SK-N-SH (cell line): ENCODE data around the gene COL26A1. TPM values are rescaled to one million over a fixed set of nuclear protein-coding genes. Genes with fewer than 3 reads are reported as not detected.

Experiments used
- CTCF ChIA-PET: fragments of 300-600, 350-600 bp; formaldehyde crosslinking; extraction: SDS; loops from one replicate; lab custom pipeline; 2021; lab: Yijun Ruan, JAX
- POLR2A ChIA-PET: fragments of 350-600 bp; sonication (Branson Sonifier 250); formaldehyde crosslinking; extraction: SDS; loops from one replicate; lab custom pipeline; 2020; ENCODE audit warnings: antibody characterized with exemption, inconsistent platforms; lab: Yijun Ruan, JAX
- DNase-seq: peaks from one replicate; pipeline ENCODE4 v3.0.0; 2012
- H2AFZ ChIP-seq: fragments of 200-600 bp; sonication (generic); 2 replicates; pipeline ENCODE4 v1.8.1; 2016; ENCODE audit warnings: antibody characterized with exemption, mild to moderate bottlenecking, low read depth
- H3F3A ChIP-seq: fragments of 200-600 bp; sonication (generic); replicated peaks from 2 replicates; pipeline ENCODE3; 2016; ENCODE audit warnings: antibody characterized with exemption, mild to moderate bottlenecking; ENCODE audit not compliant: insufficient read depth
- H3K27ac ChIP-seq, 2 experiments: fragments of 200-500 bp in 1 of 2; fragments of 200-600 bp in 1 of 2; sonication (Bioruptor generic) in 1 of 2; sonication (generic), shearing (Covaris generic) in 1 of 2; 2 replicates each; pipeline versions ENCODE4 v1.5.1 to v1.6.1; 2014 to 2016; ENCODE audit warnings: low read depth in 2 of 2, inconsistent platforms in 1 of 2, low read length in 1 of 2, mild to moderate bottlenecking in 1 of 2, mixed read lengths in 1 of 2
- H3K27me3 ChIP-seq: fragments of 200-600 bp; sonication (generic), shearing (Covaris generic); 2 replicates; pipeline ENCODE4 v1.6.1; 2016; ENCODE audit warnings: mixed run types; ENCODE audit not compliant: insufficient read depth
- H3K36me3 ChIP-seq, 2 experiments: fragments of 200-500 bp in 1 of 2; fragments of 200-600 bp in 1 of 2; sonication (Bioruptor generic) in 1 of 2; sonication (generic) in 1 of 2; replicated peaks in 1 of 2; 2 replicates each; pipeline versions ENCODE3 to v1.5.1; 2014 to 2016; ENCODE audit warnings: low read length in 1 of 2, mild to moderate bottlenecking in 1 of 2; ENCODE audit not compliant: insufficient read depth in 2 of 2, control insufficient read depth in 1 of 2
- H3K4me1 ChIP-seq, 2 experiments: fragments of 200-500 bp in 1 of 2; fragments of 200-600 bp in 1 of 2; sonication (Bioruptor generic) in 1 of 2; sonication (generic), shearing (Covaris generic) in 1 of 2; 2 replicates each; pipeline versions ENCODE4 v1.5.1 to v1.6.1; 2014 to 2016; ENCODE audit warnings: low read depth in 1 of 2, low read length in 1 of 2, mixed run types in 1 of 2; ENCODE audit not compliant: insufficient read depth in 2 of 2, control insufficient read depth in 1 of 2
- H3K4me2 ChIP-seq: fragments of 200-600 bp; sonication (generic), shearing (Covaris generic); 2 replicates; pipeline ENCODE4 v1.6.1; 2017; ENCODE audit warnings: mixed run types
- H3K4me3 ChIP-seq, 2 experiments: fragments of 200-500 bp in 1 of 2; fragments of 200-600 bp in 1 of 2; sonication (Bioruptor generic) in 1 of 2; sonication (generic), shearing (Covaris generic) in 1 of 2; 2 replicates each; pipeline versions ENCODE4 v1.5.1 to v1.8.1; 2014 to 2016; ENCODE audit warnings: low read depth in 2 of 2, inconsistent platforms in 1 of 2, low read length in 1 of 2, mild to moderate bottlenecking in 1 of 2, mixed read lengths in 1 of 2, moderate library complexity in 1 of 2
- H3K79me2 ChIP-seq: fragments of 200-600 bp; sonication (generic); 2 replicates; pipeline ENCODE4 v1.8.1; 2017; ENCODE audit warnings: mild to moderate bottlenecking; ENCODE audit not compliant: insufficient read depth
- H3K9ac ChIP-seq: fragments of 200-600 bp; sonication (generic); 2 replicates; pipeline ENCODE4 v1.6.1; 2017; ENCODE audit warnings: mixed run types
- H3K9me2 ChIP-seq: fragments of 200-600 bp; sonication (generic); 2 replicates; pipeline ENCODE4 v1.6.1; 2017; ENCODE audit warnings: mixed run types
- H3K9me3 ChIP-seq: fragments of 200-600 bp; sonication (generic); 2 replicates; pipeline ENCODE4 v1.6.1; 2017; ENCODE audit warnings: mixed run types, mild to moderate bottlenecking, moderate library complexity
- H4K20me1 ChIP-seq: fragments of 200-600 bp; sonication (generic); 2 replicates; pipeline ENCODE4 v1.6.1; 2017; ENCODE audit warnings: mild to moderate bottlenecking, mixed run types; ENCODE audit not compliant: insufficient read depth
- EP300 ChIP-seq, 2 experiments: IDR thresholded peaks; 2 replicates each; pipeline versions ENCODE4 v1.4.0 to v1.6.1; 2012; ENCODE audit warnings: borderline replicate concordance in 1 of 2, low read depth in 1 of 2, low read length in 1 of 2
- EZH2phosphoT487 ChIP-seq: fragments of 200-600 bp; sonication (generic); IDR thresholded peaks from 2 replicates; pipeline ENCODE4 v1.6.1; 2017; ENCODE audit warnings: low read depth, mixed run types, mild to moderate bottlenecking, antibody characterized with exemption, moderate library complexity, borderline replicate concordance
- POLR2AphosphoS5 ChIP-seq: IDR thresholded peaks from 2 replicates; pipeline ENCODE4 v1.6.1; 2012; ENCODE audit warnings: low read depth, low read length
- SIN3A ChIP-seq: IDR thresholded peaks from 2 replicates; pipeline ENCODE4 v1.6.1; 2012; ENCODE audit warnings: low read depth, mild to moderate bottlenecking, low read length, moderate library complexity, borderline replicate concordance
- TEAD4 ChIP-seq: IDR thresholded peaks from 2 replicates; pipeline ENCODE4 v1.4.0; 2012; ENCODE audit warnings: mild to moderate bottlenecking, borderline replicate concordance; ENCODE audit not compliant: insufficient read depth
- YY1 ChIP-seq: IDR thresholded peaks from 2 replicates; pipeline ENCODE4 v1.4.0; 2012; ENCODE audit warnings: low read depth, mild to moderate bottlenecking
- WGBS: methylation state at CpG from one replicate; pipeline ENCODE4 v1.1.6; 2017; ENCODE audit warnings: low lambda C conversion rate; 5-methylcytosine and 5-hydroxymethylcytosine counted together
- polyA plus RNA-seq, 3 experiments: library from polyadenylated mRNA; depleted of rRNA; stranded (reverse); fragments of >200 nt; gene quantifications; 2 replicates each; pipeline ENCODE4 v1.2.3, GENCODE V29; 2012
- TF ChIP-seq, protein P1 (sequence below): IDR thresholded peaks from 2 replicates; pipeline ENCODE4 v1.4.0; 2012; ENCODE audit warnings: low read depth, borderline replicate concordance
- TF ChIP-seq, protein P2 (sequence below): IDR thresholded peaks from 2 replicates; pipeline ENCODE4 v1.6.1; 2012; ENCODE audit warnings: mild to moderate bottlenecking, low read depth, low read length, moderate library complexity
- TF ChIP-seq, protein P3 (sequence below): fragments of 150-350 bp; IDR thresholded peaks from 2 replicates; pipeline ENCODE4 v1.6.1; 2017; ENCODE audit warnings: antibody characterized with exemption, low read length, low read depth, borderline replicate concordance

Gene COL26A1
- polyA plus RNA-seq, 1 of the 3 experiments (the other 2 are of a cell fraction) = 0.05 TPM

DNA sequence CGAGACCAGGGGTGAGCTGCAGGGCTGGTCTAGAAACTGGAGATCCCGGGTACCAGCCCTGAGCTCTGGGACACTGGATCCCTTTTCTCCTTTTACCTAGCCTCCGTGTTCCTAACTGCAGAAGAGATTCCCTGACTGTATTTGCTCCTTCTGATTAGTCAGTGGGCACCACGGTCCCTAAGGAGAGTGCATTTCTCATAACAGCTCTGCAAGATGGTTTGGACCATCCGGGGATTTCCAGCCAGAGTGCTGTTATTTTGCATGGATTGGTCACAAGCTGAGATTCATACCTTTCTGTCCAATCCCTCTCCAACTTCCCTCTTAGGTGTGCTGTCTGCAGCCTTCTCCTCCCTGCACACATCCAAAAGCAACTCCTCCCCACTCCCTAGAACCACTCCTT lies 143.9 kb downstream of the COL26A1 start:
- Histone ChIP-seq H3K27ac (no peak overlapping the region), H3K79me2 (no peaks in the 10 kb centered on the region), H3K9ac (no peak overlapping the region), H2AFZ (no peak overlapping the region), H3K9me2 (no peaks in the 10 kb centered on the region), H4K20me1 (no peaks in the 10 kb centered on the region), H3K4me1 (no peaks in the 10 kb centered on the region; a peak in 1 of 4 replicates), H3K36me3 (no peaks in the 10 kb centered on the region), H3K27me3 (peaks cover 28% of the 10 kb centered on the region), H3K9me3 (no peaks in the 10 kb centered on the region), H3K4me3 (no peak overlapping the region), H3F3A (no peaks in the 10 kb centered on the region), H3K4me2 (no peak overlapping the region)
- TF ChIP-seq TEAD4 = no peak
- TF ChIP-seq EZH2phosphoT487 = no peak
- TF ChIP-seq, protein P1, sequence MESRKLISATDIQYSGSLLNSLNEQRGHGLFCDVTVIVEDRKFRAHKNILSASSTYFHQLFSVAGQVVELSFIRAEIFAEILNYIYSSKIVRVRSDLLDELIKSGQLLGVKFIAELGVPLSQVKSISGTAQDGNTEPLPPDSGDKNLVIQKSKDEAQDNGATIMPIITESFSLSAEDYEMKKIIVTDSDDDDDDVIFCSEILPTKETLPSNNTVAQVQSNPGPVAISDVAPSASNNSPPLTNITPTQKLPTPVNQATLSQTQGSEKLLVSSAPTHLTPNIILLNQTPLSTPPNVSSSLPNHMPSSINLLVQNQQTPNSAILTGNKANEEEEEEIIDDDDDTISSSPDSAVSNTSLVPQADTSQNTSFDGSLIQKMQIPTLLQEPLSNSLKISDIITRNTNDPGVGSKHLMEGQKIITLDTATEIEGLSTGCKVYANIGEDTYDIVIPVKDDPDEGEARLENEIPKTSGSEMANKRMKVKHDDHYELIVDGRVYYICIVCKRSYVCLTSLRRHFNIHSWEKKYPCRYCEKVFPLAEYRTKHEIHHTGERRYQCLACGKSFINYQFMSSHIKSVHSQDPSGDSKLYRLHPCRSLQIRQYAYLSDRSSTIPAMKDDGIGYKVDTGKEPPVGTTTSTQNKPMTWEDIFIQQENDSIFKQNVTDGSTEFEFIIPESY = no peak
- TF ChIP-seq, protein P2, sequence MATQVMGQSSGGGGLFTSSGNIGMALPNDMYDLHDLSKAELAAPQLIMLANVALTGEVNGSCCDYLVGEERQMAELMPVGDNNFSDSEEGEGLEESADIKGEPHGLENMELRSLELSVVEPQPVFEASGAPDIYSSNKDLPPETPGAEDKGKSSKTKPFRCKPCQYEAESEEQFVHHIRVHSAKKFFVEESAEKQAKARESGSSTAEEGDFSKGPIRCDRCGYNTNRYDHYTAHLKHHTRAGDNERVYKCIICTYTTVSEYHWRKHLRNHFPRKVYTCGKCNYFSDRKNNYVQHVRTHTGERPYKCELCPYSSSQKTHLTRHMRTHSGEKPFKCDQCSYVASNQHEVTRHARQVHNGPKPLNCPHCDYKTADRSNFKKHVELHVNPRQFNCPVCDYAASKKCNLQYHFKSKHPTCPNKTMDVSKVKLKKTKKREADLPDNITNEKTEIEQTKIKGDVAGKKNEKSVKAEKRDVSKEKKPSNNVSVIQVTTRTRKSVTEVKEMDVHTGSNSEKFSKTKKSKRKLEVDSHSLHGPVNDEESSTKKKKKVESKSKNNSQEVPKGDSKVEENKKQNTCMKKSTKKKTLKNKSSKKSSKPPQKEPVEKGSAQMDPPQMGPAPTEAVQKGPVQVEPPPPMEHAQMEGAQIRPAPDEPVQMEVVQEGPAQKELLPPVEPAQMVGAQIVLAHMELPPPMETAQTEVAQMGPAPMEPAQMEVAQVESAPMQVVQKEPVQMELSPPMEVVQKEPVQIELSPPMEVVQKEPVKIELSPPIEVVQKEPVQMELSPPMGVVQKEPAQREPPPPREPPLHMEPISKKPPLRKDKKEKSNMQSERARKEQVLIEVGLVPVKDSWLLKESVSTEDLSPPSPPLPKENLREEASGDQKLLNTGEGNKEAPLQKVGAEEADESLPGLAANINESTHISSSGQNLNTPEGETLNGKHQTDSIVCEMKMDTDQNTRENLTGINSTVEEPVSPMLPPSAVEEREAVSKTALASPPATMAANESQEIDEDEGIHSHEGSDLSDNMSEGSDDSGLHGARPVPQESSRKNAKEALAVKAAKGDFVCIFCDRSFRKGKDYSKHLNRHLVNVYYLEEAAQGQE = no peak
- no peak for TF ChIP-seq YY1
- TF ChIP-seq, protein P3, sequence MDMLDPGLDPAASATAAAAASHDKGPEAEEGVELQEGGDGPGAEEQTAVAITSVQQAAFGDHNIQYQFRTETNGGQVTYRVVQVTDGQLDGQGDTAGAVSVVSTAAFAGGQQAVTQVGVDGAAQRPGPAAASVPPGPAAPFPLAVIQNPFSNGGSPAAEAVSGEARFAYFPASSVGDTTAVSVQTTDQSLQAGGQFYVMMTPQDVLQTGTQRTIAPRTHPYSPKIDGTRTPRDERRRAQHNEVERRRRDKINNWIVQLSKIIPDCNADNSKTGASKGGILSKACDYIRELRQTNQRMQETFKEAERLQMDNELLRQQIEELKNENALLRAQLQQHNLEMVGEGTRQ = no peak
- TF ChIP-seq EP300 (IDR thresholded peaks at IDR 0.05; ENCODE audit: borderline replicate concordance in 1 of 2, low read depth in 1 of 2, low read length in 1 of 2) = no peak
- TF ChIP-seq POLR2AphosphoS5 = no peak
- TF ChIP-seq SIN3A = no peak
- ChIA-PET POLR2A (no interaction called here), CTCF (interaction anchor here (1.1 to 6.5 kb wide), 15 partner anchors 12 to 224 kb away, joined by 3 to 56 read pairs (median 7); partner anchors contain the start of genes COL26A1 and IFT22)
- no peak for DNase-seq
- WGBS = 51% methylated on average over 4 of the region's 5 CpGs
